Gastroesophageal sphincter (tissue), 3 donors: Measurements from ENCODE around the gene TPI1.

Source experiments
- CTCF ChIP-seq, 4 experiments: fragments of 200-600 bp in 2 of 4; fragments of 450-650 bp in 2 of 4; sonication (generic) in 1 of 4; IDR thresholded peaks; one replicate each; pipeline ENCODE4 v1.5.1; 2017 to 2019; ENCODE audit warnings: antibody characterized with exemption in 4 of 4, mild to moderate bottlenecking in 2 of 4, moderate library complexity in 2 of 4
- EP300 ChIP-seq: sonication (generic); formaldehyde crosslinking; IDR thresholded peaks from one replicate; pipeline ENCODE4 v1.6.1; 2017; ENCODE audit warnings: antibody characterized with exemption, mild to moderate bottlenecking
- POLR2A ChIP-seq, 2 donors: fragments of 450-650 bp; IDR thresholded peaks; one replicate each; pipeline ENCODE4 v1.6.1; 2017; ENCODE audit warnings: antibody characterized with exemption in 2 of 2, mild to moderate bottlenecking in 2 of 2, moderate library complexity in 1 of 2
- POLR2AphosphoS5 ChIP-seq: sonication (generic); formaldehyde crosslinking; IDR thresholded peaks from one replicate; pipeline ENCODE4 v1.6.1; 2017; ENCODE audit warnings: antibody characterized with exemption

GRCh38 chr12:6826734-6827436 is 40.4 kb upstream of the TPI1 start:
- TF ChIP-seq CTCF (IDR thresholded peaks at IDR 0.05): no peak
- TF ChIP-seq POLR2AphosphoS5: no peak
- no peak for TF ChIP-seq POLR2A (IDR thresholded peaks at IDR 0.05)
- TF ChIP-seq EP300: no peak
